Right lobe of liver (tissue), 6 donors: ENCODE results near the gene CNTNAP5. TPM values are rescaled to one million over a fixed set of nuclear protein-coding genes. Genes with fewer than 3 reads are reported as not detected.
A peak's percentile ranks its signal among the peaks of the same experiment; 100 is the strongest.

Experiments
- ATAC-seq, 4 donors: fragments of 200-7000 bp; cut with Tn5 transposase; one replicate each; pipeline ENCODE4 v1.9.1; 2020; ENCODE audit warnings: mild to moderate bottlenecking in 4 of 4, moderate library complexity in 4 of 4
- DNase-seq, 3 donors: peaks; one replicate each; pipeline ENCODE4 v3.0.0-alpha.2; 2020
- H3K27ac ChIP-seq, 3 donors: fragments of 200-600 bp; one replicate each; pipeline ENCODE4 v1.8.0; 2022
- H3K27me3 ChIP-seq, 2 donors: fragments of 200-600 bp; one replicate each; pipeline ENCODE4 v1.8.0; 2022
- H3K36me3 ChIP-seq, 4 donors: fragments of 200-600 bp; sonication (generic) in 1 of 4; one replicate each; pipeline versions ENCODE4 v1.5.1 to v1.8.0; 2017 to 2022; ENCODE audit warnings: control low read depth in 1 of 4
- H3K4me1 ChIP-seq, 4 donors: fragments of 200-600 bp; sonication (generic) in 1 of 4; one replicate each; pipeline versions ENCODE4 v1.5.1 to v1.8.0; 2017 to 2022; ENCODE audit warnings: control low read depth in 1 of 4
- H3K4me3 ChIP-seq, 3 donors: fragments of 200-600 bp; one replicate each; pipeline ENCODE4 v1.8.0; 2022
- H3K9me3 ChIP-seq, 4 donors: fragments of 200-600 bp; sonication (generic) in 1 of 4; one replicate each; pipeline versions ENCODE4 v1.5.1 to v1.8.0; 2017 to 2022; ENCODE audit warnings: control low read depth in 1 of 4
- CTCF ChIP-seq, 4 donors: fragments of 200-600 bp in 3 of 4; fragments of 450-650 bp in 1 of 4; IDR thresholded peaks; one replicate each; pipeline versions ENCODE4 v1.5.1 to v1.8.0; 2016 to 2022; ENCODE audit warnings: antibody characterized with exemption in 4 of 4, mild to moderate bottlenecking in 2 of 4
- POLR2A ChIP-seq: fragments of 450-650 bp; IDR thresholded peaks from one replicate; pipeline ENCODE4 v1.6.1; 2017; ENCODE audit warnings: antibody characterized with exemption, mild to moderate bottlenecking
- WGBS: methylation state at CpG from one replicate; pipeline ENCODE4 v1.1.6; 2018; ENCODE audit warnings: low coverage, low lambda C conversion rate; ENCODE audit not compliant: insufficient coverage; ENCODE audit errors: missing lambda C conversion rate; 5-methylcytosine and 5-hydroxymethylcytosine counted together
- intact Hi-C, 2 donors: fragments of 100-400 bp; cut with DNase I; formaldehyde crosslinking; loops; one replicate each; pipeline versions ENCODE4 v1.11.2 to v1.14.1; 2022
- total RNA-seq, 6 experiments: library from RNA; depleted of rRNA in 2 of 6; stranded (reverse); fragments of >200 nt in 2 of 6; fragmentation: NEBNext Ultra II Directional in 3 of 6; extraction: Animal tissue kit (Norgen Biotek cat#: 25700) in 3 of 6; gene quantifications; one replicate each; pipeline versions ENCODE4 v1.1.0 to v1.2.4, GENCODE V29; 2016 to 2023
- donor health status: DM: no; HTN: yes; CAD: no.
- donor health status: DM: no; HTN: no; CAD: no.
- donor health status: DM: no; HTN: no; CAD: no.
- donor health status: DM: no; HTN: yes; CAD: no.
- donor health status: DM: no; HTN: yes; CAD: no.

Gene CNTNAP5
- total RNA-seq, 6 experiments from 2014 or later: not detected

GRCh38 chr2:124559236-124559635 lies 534.1 kb downstream of the CNTNAP5 start:
- 42% methylated on average over 2 of the region's 2 CpGs for WGBS
- ATAC-seq: no peak

GRCh38 chr2:124560592-124561112 lies 535.6 kb downstream of the CNTNAP5 start:
- Histone ChIP-seq H3K4me3 (no peak overlapping the region), H3K27ac (no peak overlapping the region), H3K4me1 (no peaks in the 10 kb centered on the region), H3K27me3 (no peaks in the 10 kb centered on the region), H3K9me3 (no peaks in the 10 kb centered on the region), H3K36me3 (no peaks in the 10 kb centered on the region)
- DNase-seq: no peak
- ATAC-seq: no peak
- 43% methylated on average over 4 of the region's 4 CpGs for WGBS
- TF ChIP-seq CTCF (IDR thresholded peaks at IDR 0.05) (no peak), POLR2A (no peak)
- intact Hi-C loops: no loop called here

More at GRCh38 chr2:124559236-124559635, 534.1 kb downstream of the CNTNAP5 start:
- intact Hi-C loops: no loop called here
- Histone ChIP-seq H3K36me3 (no peaks in the 10 kb centered on the region), H3K9me3 (no peaks in the 10 kb centered on the region), H3K4me1 (no peaks in the 10 kb centered on the region), H3K27me3 (no peaks in the 10 kb centered on the region), H3K4me3 (no peak overlapping the region), H3K27ac (no peak overlapping the region)
- TF ChIP-seq CTCF (IDR thresholded peaks at IDR 0.05) (no peak), POLR2A (no peak)
- DNase-seq: no peak

GRCh38 chr2:124561486-124561885 lies 536.4 kb downstream of the CNTNAP5 start:
- Histone ChIP-seq H3K27me3 (no peaks in the 10 kb centered on the region), H3K27ac (no peak overlapping the region), H3K9me3 (no peaks in the 10 kb centered on the region), H3K36me3 (no peaks in the 10 kb centered on the region), H3K4me3 (no peak overlapping the region), H3K4me1 (peaks cover 0 to 2% (median 0%) of the 10 kb centered on the region in 4 donors)
- TF ChIP-seq CTCF (IDR thresholded peaks at IDR 0.05) (no peak), POLR2A (no peak)
- no peak for ATAC-seq
- intact Hi-C loops: no loop called here
- no peak for DNase-seq
- 70% methylated on average over 2 of the region's 2 CpGs for WGBS

- Histone ChIP-seq H3K9me3 (no peaks in the 10 kb centered on the region), H3K4me1 (peaks cover 0 to 15% (median 0%) of the 10 kb centered on the region in 4 donors), H3K36me3 (no peaks in the 10 kb centered on the region), H3K4me3 (no peak overlapping the region), H3K27me3 (no peaks in the 10 kb centered on the region), H3K27ac (no peak overlapping the region)
- intact Hi-C loops: no loop called here
- peak; percentile 6 to 42 (median 14) for TF ChIP-seq CTCF (IDR thresholded peaks at IDR 0.05)
- TF ChIP-seq POLR2A: no peak
- peak in 3 of 4 donors; percentile 23 to 35 (median 33) for ATAC-seq
- no peak for DNase-seq
Measured at GRCh38 chr2:124563426-124563825, 538.3 kb downstream of the CNTNAP5 start.

- no peak overlapping the region for H3K27ac ChIP-seq
- no peaks in the 10 kb centered on the region for H3K27me3 ChIP-seq
- H3K4me3 ChIP-seq: no peak overlapping the region
- DNase-seq: peak; percentile 52 to 81 (median 67)
- peak; percentile 95 to 98 (median 96) for ATAC-seq
- H3K9me3 ChIP-seq: no peaks in the 10 kb centered on the region
- no peaks in the 10 kb centered on the region for H3K36me3 ChIP-seq
- H3K4me1 ChIP-seq: peaks cover 0 to 20% (median 0%) of the 10 kb centered on the region in 4 donors
- intact Hi-C loops: no loop called here
- TF ChIP-seq POLR2A: no peak
Measured at GRCh38 chr2:124566518-124566970, 541.5 kb downstream of the CNTNAP5 start.
